ENCODE data around the gene ZNF426.

Gene ZNF426

DNA sequence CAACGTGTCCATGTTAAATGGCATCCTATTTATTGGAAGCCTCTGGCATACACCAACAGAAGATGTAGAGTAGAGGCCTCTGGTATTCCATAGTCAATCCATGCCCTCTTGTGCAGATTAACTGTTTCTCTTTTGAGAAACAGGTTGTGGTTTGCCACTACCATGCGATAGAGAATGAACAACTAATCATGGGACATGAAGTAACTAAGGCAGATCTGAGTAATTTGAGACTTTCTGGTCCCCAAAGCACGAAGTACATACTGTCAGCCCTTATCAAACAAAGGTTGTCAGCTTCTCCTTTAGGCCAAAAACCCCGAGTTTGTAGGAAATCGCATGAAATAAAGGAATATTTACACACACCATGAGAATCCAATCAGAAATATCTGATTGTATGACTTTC lies 42.3 kb upstream of the ZNF426 start:
- H2AFZ ChIP-seq (ENCODE audit: low read depth), result no peak overlapping the region
- H4K20me1 ChIP-seq (ENCODE audit: insufficient read depth), result no peaks in the 10 kb centered on the region
- H3K36me3 ChIP-seq (ENCODE audit: insufficient read depth), result no peaks in the 10 kb centered on the region
- peaks cover 83% of the 10 kb centered on the region for H3K79me2 ChIP-seq (ENCODE audit: insufficient read depth, low read depth)
- TF ChIP-seq, protein P1, sequence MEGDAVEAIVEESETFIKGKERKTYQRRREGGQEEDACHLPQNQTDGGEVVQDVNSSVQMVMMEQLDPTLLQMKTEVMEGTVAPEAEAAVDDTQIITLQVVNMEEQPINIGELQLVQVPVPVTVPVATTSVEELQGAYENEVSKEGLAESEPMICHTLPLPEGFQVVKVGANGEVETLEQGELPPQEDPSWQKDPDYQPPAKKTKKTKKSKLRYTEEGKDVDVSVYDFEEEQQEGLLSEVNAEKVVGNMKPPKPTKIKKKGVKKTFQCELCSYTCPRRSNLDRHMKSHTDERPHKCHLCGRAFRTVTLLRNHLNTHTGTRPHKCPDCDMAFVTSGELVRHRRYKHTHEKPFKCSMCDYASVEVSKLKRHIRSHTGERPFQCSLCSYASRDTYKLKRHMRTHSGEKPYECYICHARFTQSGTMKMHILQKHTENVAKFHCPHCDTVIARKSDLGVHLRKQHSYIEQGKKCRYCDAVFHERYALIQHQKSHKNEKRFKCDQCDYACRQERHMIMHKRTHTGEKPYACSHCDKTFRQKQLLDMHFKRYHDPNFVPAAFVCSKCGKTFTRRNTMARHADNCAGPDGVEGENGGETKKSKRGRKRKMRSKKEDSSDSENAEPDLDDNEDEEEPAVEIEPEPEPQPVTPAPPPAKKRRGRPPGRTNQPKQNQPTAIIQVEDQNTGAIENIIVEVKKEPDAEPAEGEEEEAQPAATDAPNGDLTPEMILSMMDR (conservative IDR thresholded peaks at IDR 0.05; ENCODE audit: low read depth, low read length), result no peak
- H3K4me1 ChIP-seq (ENCODE audit: low read depth, poor library complexity, severe bottlenecking), result no peaks in the 10 kb centered on the region
- H3K27me3 ChIP-seq (ENCODE audit: insufficient read depth, low read depth), result no peaks in the 10 kb centered on the region
- H3K4me2 ChIP-seq, result no peak overlapping the region
- no peak overlapping the region for H3K9ac ChIP-seq
- H3K4me3 ChIP-seq (IDR thresholded peaks at IDR 0.05; ENCODE audit: insufficient read depth, low read depth, low read length), result no peak overlapping the region
- no peak overlapping the region for H3K27ac ChIP-seq

DNA sequence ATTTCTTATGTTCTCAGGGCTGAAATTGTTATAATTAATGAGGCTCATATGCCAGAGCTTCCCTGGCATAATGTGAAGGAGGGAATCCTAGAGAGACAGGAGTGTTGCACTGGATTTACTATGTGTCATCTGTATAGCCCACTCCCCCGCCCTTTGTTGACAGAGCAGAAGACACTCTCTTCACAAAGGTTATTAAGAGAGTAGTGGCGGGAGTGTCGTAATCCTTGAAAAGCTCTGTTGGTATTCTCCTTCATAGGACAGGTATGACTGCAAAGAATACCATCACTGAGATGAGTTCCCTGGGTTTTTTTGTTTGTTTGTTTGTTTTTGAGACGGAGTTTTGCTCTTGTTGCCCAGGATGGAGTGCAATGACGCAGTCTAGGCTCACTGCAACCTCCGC lies 31.8 kb upstream of the ZNF426 start:
- Histone ChIP-seq H2AFZ (ENCODE audit: low read depth) (no peak overlapping the region), H3K27me3 (ENCODE audit: insufficient read depth, low read depth) (no peaks in the 10 kb centered on the region), H3K4me1 (ENCODE audit: low read depth, poor library complexity, severe bottlenecking) (no peaks in the 10 kb centered on the region), H3K9ac (no peak overlapping the region), H3K4me3 (IDR thresholded peaks at IDR 0.05; ENCODE audit: insufficient read depth, low read depth, low read length) (no peak overlapping the region), H4K20me1 (ENCODE audit: insufficient read depth) (no peaks in the 10 kb centered on the region), H3K79me2 (ENCODE audit: insufficient read depth, low read depth) (peaks cover 68% of the 10 kb centered on the region), H3K27ac (no peak overlapping the region), H3K4me2 (no peak overlapping the region), H3K36me3 (ENCODE audit: insufficient read depth) (peaks cover 33% of the 10 kb centered on the region)
- TF ChIP-seq, protein P1 (conservative IDR thresholded peaks at IDR 0.05; ENCODE audit: low read depth, low read length), result no peak

DNA sequence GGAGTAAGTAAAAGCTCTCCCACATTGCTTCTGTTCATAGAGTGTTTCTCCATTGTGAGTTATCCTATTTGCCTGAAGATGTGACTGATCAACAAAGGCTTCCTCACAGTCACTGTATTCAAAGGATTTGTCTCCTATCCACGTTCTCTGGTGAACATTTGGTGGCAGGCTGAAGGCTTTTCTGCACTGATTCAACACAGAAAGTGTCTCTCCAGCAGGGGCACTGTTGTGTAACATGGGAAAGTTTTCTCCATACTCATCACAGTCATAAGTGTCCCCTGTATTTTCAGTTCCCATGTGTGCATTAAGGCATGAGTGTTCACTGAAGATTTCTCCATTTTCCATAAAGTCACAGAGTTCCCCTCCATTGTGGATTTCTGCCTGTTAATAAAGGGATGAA lies 28.3 kb upstream of the ZNF426 start:
- no peaks in the 10 kb centered on the region for H3K4me1 ChIP-seq (ENCODE audit: low read depth, poor library complexity, severe bottlenecking)
- no peak overlapping the region for H2AFZ ChIP-seq (ENCODE audit: low read depth)
- H3K4me2 ChIP-seq, result no peak overlapping the region
- no peaks in the 10 kb centered on the region for H4K20me1 ChIP-seq (ENCODE audit: insufficient read depth)
- TF ChIP-seq, protein P1 (conservative IDR thresholded peaks at IDR 0.05; ENCODE audit: low read depth, low read length), result no peak
- H3K4me3 ChIP-seq (IDR thresholded peaks at IDR 0.05; ENCODE audit: insufficient read depth, low read depth, low read length), result no peak overlapping the region
- no peak overlapping the region for H3K27ac ChIP-seq
- H3K27me3 ChIP-seq (ENCODE audit: insufficient read depth, low read depth), result no peaks in the 10 kb centered on the region
- H3K79me2 ChIP-seq (ENCODE audit: insufficient read depth, low read depth), result peaks cover 37% of the 10 kb centered on the region; the same call in 1 of the 2 replicates
- no peak overlapping the region for H3K9ac ChIP-seq
- H3K36me3 ChIP-seq (ENCODE audit: insufficient read depth), result peaks cover 50% of the 10 kb centered on the region

DNA sequence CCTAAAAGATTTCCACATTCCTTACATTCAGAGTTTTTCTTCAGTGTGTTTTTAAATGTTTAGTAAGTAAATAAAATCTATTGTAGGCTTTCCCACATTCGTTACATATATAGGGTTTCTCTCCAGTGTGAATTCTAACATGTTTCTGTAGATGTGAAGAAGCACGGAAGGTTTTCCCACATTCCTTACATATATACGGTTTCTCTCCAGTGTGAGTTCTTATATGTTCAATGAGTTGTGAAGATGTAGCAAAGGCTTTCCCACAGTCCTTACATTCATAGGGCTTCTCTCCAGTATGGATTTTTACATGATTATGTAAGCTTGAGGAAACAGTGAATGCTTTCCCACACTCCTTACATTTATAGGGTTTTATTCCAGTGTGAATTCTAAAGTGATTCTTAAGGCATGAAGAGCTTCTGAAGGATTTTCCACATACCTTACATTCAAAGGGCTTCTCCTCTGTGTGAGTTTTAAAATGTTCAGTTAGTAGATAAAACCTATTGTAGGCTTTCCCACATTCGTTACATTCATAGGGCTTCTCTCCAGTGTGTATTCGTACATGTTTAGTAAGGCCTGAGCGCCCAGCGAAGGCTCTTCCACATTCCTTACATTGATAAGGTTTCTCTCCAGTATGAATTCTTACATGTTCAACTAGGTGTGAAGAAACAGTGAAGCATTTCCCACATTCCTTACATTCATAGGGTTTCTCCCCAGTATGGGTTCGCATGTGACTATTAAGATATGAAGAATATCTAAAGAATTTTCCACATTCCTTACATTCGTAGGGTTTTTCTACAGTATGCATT lies 27.7 kb upstream of the ZNF426 start:
- H3K79me2 ChIP-seq (ENCODE audit: insufficient read depth, low read depth), result peaks cover 31% of the 10 kb centered on the region; the same call in 1 of the 2 replicates

More for the DNA sequence above, 27.7 kb upstream of the ZNF426 start:
- H3K27ac ChIP-seq, result no peak overlapping the region
- H3K4me1 ChIP-seq (ENCODE audit: low read depth, poor library complexity, severe bottlenecking), result no peaks in the 10 kb centered on the region
- H3K27me3 ChIP-seq (ENCODE audit: insufficient read depth, low read depth), result no peaks in the 10 kb centered on the region
- H3K36me3 ChIP-seq (ENCODE audit: insufficient read depth), result peaks cover 50% of the 10 kb centered on the region
- TF ChIP-seq, protein P1 (conservative IDR thresholded peaks at IDR 0.05; ENCODE audit: low read depth, low read length), result no peak
- no peak overlapping the region for H3K9ac ChIP-seq
- no peak overlapping the region for H3K4me3 ChIP-seq (IDR thresholded peaks at IDR 0.05; ENCODE audit: insufficient read depth, low read depth, low read length)
- no peak overlapping the region for H3K4me2 ChIP-seq
- no peak overlapping the region for H2AFZ ChIP-seq (ENCODE audit: low read depth)
- no peaks in the 10 kb centered on the region for H4K20me1 ChIP-seq (ENCODE audit: insufficient read depth)

All from KMS-11 (cell line).